ENCODE data around the gene DNASE1L1. TPM values are rescaled to one million over a fixed set of nuclear protein-coding genes. Genes with fewer than 3 reads are reported as not detected.

Gene DNASE1L1
- polyA plus RNA-seq, 3 donors, result 26.2 to 64.5 (median 27.2) TPM

GRCh38 chrX:154449618-154450017 is 40.6 kb upstream of the DNASE1L1 start:
- Mint-ChIP-seq H3K9me3 (peaks cover 0 to 2% (median 0%) of the 10 kb centered on the region in 7 donors), H3K4me1 (peaks cover 6% of the 10 kb centered on the region), H3K27me3 (ENCODE audit: low read depth in 3 of 3) (peaks cover 0 to 15% (median 0%) of the 10 kb centered on the region in 3 donors), H3K36me3 (peaks cover 53 to 65% of the 10 kb centered on the region in 2 donors), H3K4me3 (no peak overlapping the region), H3K27ac (no peak overlapping the region)
- TF ChIP-seq, protein P1, sequence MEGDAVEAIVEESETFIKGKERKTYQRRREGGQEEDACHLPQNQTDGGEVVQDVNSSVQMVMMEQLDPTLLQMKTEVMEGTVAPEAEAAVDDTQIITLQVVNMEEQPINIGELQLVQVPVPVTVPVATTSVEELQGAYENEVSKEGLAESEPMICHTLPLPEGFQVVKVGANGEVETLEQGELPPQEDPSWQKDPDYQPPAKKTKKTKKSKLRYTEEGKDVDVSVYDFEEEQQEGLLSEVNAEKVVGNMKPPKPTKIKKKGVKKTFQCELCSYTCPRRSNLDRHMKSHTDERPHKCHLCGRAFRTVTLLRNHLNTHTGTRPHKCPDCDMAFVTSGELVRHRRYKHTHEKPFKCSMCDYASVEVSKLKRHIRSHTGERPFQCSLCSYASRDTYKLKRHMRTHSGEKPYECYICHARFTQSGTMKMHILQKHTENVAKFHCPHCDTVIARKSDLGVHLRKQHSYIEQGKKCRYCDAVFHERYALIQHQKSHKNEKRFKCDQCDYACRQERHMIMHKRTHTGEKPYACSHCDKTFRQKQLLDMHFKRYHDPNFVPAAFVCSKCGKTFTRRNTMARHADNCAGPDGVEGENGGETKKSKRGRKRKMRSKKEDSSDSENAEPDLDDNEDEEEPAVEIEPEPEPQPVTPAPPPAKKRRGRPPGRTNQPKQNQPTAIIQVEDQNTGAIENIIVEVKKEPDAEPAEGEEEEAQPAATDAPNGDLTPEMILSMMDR (IDR thresholded peaks at IDR 0.05), result no peak
- peaks cover 7 to 10% of the 10 kb centered on the region in 2 donors for H3K4me1 ChIP-seq (ENCODE audit: control insufficient read depth in 1 of 2, insufficient read depth in 2 of 2, low read length in 2 of 2)
- H3K9ac ChIP-seq (ENCODE audit: insufficient read depth, low read length, poor library complexity, severe bottlenecking), result no peak overlapping the region
- H3K36me3 ChIP-seq (replicated peaks in 1 of 2; ENCODE audit: control insufficient read depth in 1 of 2, insufficient read depth in 2 of 2, low read length in 2 of 2), result peaks cover 40 to 45% of the 10 kb centered on the region in 2 donors
- H3K27me3 ChIP-seq (ENCODE audit: control insufficient read depth in 2 of 2, insufficient read depth in 2 of 2, low read length in 2 of 2), result no peaks in the 10 kb centered on the region
- no peak overlapping the region for H3K4me3 ChIP-seq (replicated peaks in 1 of 3; ENCODE audit: low read depth in 2 of 3, low read length in 3 of 3)
- no peaks in the 10 kb centered on the region for H3K9me3 ChIP-seq (replicated peaks in 1 of 2; ENCODE audit: control insufficient read depth in 1 of 2, insufficient read depth in 1 of 2, low read length in 2 of 2)
- no peak for DNase-seq
- peaks cover 9% of the 10 kb centered on the region for H4K20me1 ChIP-seq (ENCODE audit: insufficient read depth, low read length)
- peaks cover 8% of the 10 kb centered on the region for H3K79me2 ChIP-seq (ENCODE audit: insufficient read depth, low read length)
- intact Hi-C loops (cut with micrococcal nuclease), result no loop called here
- 100% methylated on average over 6 of the region's 18 CpGs for WGBS (ENCODE audit: insufficient coverage)
- no peak overlapping the region for H3K4me2 ChIP-seq (replicated peaks; ENCODE audit: extremely low read depth, low read length, poor library complexity, severe bottlenecking)
- no peak overlapping the region for H3K27ac ChIP-seq (ENCODE audit: low read depth in 1 of 2, low read length in 2 of 2)
- no peak overlapping the region for H2AFZ ChIP-seq (ENCODE audit: insufficient read depth, low read depth, low read length, poor library complexity, severe bottlenecking)

DNA sequence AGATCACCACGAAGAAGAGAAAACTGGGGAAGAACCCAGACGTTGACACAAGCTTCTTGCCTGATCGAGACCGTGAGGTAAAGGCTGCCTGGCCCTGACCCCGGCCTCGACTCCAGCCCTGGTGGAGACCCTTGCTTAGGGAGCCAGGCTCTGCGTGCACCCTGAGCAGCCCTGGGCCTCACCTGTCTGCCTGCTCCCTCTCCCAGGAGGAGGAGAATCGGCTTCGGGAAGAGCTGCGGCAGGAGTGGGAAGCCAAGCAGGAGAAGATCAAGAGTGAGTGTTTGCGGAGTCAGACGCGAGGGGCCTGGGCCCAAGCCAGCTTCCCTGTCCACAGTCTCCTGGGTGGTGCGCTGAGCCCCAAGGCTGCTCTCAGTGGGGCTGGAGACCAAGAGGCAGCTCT is 39.4 kb upstream of the DNASE1L1 start:
- peaks cover 0 to 4% (median 0%) of the 10 kb centered on the region in 7 donors for H3K9me3 Mint-ChIP-seq
- 100% methylated on average over 7 of the region's 14 CpGs for WGBS (ENCODE audit: insufficient coverage)
- H3K27ac ChIP-seq (ENCODE audit: low read depth in 1 of 2, low read length in 2 of 2), result no peak overlapping the region
- no peaks in the 10 kb centered on the region for H3K27me3 ChIP-seq (ENCODE audit: control insufficient read depth in 2 of 2, insufficient read depth in 2 of 2, low read length in 2 of 2)
- H3K9me3 ChIP-seq (replicated peaks in 1 of 2; ENCODE audit: control insufficient read depth in 1 of 2, insufficient read depth in 1 of 2, low read length in 2 of 2), result no peaks in the 10 kb centered on the region
- peaks cover 40 to 45% of the 10 kb centered on the region in 2 donors for H3K36me3 ChIP-seq (replicated peaks in 1 of 2; ENCODE audit: control insufficient read depth in 1 of 2, insufficient read depth in 2 of 2, low read length in 2 of 2)
- peaks cover 52 to 64% of the 10 kb centered on the region in 2 donors for H3K36me3 Mint-ChIP-seq
- no peak overlapping the region for H3K4me2 ChIP-seq (replicated peaks; ENCODE audit: extremely low read depth, low read length, poor library complexity, severe bottlenecking)
- peaks cover 7% of the 10 kb centered on the region for H3K4me1 Mint-ChIP-seq
- no peak overlapping the region for H2AFZ ChIP-seq (ENCODE audit: insufficient read depth, low read depth, low read length, poor library complexity, severe bottlenecking)
- peaks cover 10% of the 10 kb centered on the region for H3K79me2 ChIP-seq (ENCODE audit: insufficient read depth, low read length)
- H3K4me3 Mint-ChIP-seq, result no peak overlapping the region
- no peak overlapping the region for H3K4me3 ChIP-seq (replicated peaks in 1 of 3; ENCODE audit: low read depth in 2 of 3, low read length in 3 of 3)
- H4K20me1 ChIP-seq (ENCODE audit: insufficient read depth, low read length), result peaks cover 9% of the 10 kb centered on the region
- peaks cover 13 to 17% of the 10 kb centered on the region in 2 donors for H3K4me1 ChIP-seq (ENCODE audit: control insufficient read depth in 1 of 2, insufficient read depth in 2 of 2, low read length in 2 of 2)
- H3K9ac ChIP-seq (ENCODE audit: insufficient read depth, low read length, poor library complexity, severe bottlenecking), result no peak overlapping the region
- DNase-seq, result no peak
- intact Hi-C loops (cut with micrococcal nuclease), result no loop called here
- peaks cover 0 to 15% (median 0%) of the 10 kb centered on the region in 3 donors for H3K27me3 Mint-ChIP-seq (ENCODE audit: low read depth in 3 of 3)
- TF ChIP-seq, protein P1 (IDR thresholded peaks at IDR 0.05), result no peak
- H3K27ac Mint-ChIP-seq, result no peak overlapping the region
